DND-41 (cell line): ENCODE measurements around the gene IBTK.

Source experiments
- CTCF ChIP-seq: IDR thresholded peaks from 2 replicates; pipeline ENCODE4 v1.5.1; 2012; ENCODE audit warnings: borderline replicate concordance, low read length, moderate library complexity, mild to moderate bottlenecking; ENCODE audit not compliant: poor library complexity, severe bottlenecking; ENCODE audit errors: extremely low read depth
- EZH2 ChIP-seq: IDR thresholded peaks from 3 replicates; pipeline ENCODE4 v1.6.1; 2012; ENCODE audit warnings: borderline replicate concordance, low read depth, mild to moderate bottlenecking, moderate library complexity, low read length, inconsistent platforms; ENCODE audit not compliant: severe bottlenecking

DNA sequence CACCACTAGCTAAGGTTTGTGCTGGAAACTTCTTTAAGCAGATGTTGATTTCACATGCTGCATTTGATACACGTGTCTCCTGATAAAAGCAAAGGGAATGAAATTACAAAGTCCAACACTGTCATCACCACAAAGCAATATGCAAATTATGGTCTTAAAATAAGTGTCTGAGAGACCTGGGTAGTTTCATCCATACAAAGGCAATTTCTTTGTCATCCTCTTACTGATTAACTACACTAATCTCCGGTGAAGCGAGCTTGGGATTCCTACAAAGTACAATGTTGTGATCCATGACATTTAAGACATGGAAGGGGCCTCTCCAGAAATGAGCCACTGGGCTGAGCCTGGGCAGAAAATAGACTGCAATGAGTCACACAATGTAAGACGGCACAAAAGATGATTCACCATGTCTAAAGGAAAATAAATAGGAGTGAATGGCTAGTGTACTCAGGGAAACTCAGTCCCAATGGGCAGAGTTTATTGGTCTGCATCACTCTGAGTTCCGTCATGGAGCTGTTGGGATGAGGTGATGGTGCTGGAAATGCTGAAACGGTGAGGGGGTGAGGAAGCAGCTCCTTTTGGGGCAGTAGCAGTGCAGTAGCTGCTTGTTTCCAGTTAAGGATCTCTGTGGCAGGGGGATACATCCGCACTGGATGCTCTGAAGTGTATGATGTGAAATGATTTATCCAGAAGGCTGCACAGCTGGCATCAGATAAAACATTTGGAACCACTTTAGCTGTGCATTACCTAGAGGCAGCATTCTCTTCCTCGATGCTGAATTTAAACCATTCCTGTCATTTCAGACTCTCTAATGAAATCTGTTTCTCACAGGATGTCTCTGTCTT lies 103.3 kb downstream of the IBTK start:
- TF ChIP-seq CTCF = no peak
- no peak for TF ChIP-seq EZH2
